HG03354 (cell line): Measurements from ENCODE around the gene UBE2L3.
"Not testable (repeated sequence)": the region's sequence is repeated elsewhere in the genome, so short reads cannot be mapped to it uniquely, and the experiment has no call there.

Experiments
- ATAC-seq: cut with Tn5 transposase; IDR thresholded peaks from one replicate; pipeline ENCODE4 v1.9.1; 2021; ENCODE audit warnings: mild to moderate bottlenecking; ENCODE audit not compliant: unreplicated experiment, poor library complexity, severe bottlenecking

The UBE2L3 gene

GRCh38 chr22:21596356-21597135 is 29.0 kb downstream of the UBE2L3 start:
- ATAC-seq, result not testable (repeated sequence)

- no peak for ATAC-seq
Observed at GRCh38 chr22:21598302-21598701, 30.8 kb downstream of the UBE2L3 start.

GRCh38 chr22:21599053-21599893 is 31.8 kb downstream of the UBE2L3 start:
- no peak for ATAC-seq

- no peak for ATAC-seq
Observed at GRCh38 chr22:21602579-21602978, 35.1 kb downstream of the UBE2L3 start.

GRCh38 chr22:21603973-21604372 is 36.5 kb downstream of the UBE2L3 start:
- no peak for ATAC-seq

GRCh38 chr22:21605887-21606564 is 38.5 kb downstream of the UBE2L3 start:
- no peak for ATAC-seq

GRCh38 chr22:21606775-21607174 is 39.3 kb downstream of the UBE2L3 start:
- ATAC-seq, result no peak

GRCh38 chr22:21609556-21610157 is 42.1 kb downstream of the UBE2L3 start:
- ATAC-seq, result not testable (repeated sequence)

GRCh38 chr22:21611210-21611977 is 43.9 kb downstream of the UBE2L3 start:
- no peak for ATAC-seq

- ATAC-seq, result no peak
Observed at GRCh38 chr22:21612858-21613257, 45.3 kb downstream of the UBE2L3 start.

- ATAC-seq, result no peak
Observed at GRCh38 chr22:21613553-21614233, 46.2 kb downstream of the UBE2L3 start.

- no peak for ATAC-seq
Observed at GRCh38 chr22:21615731-21616130, 48.2 kb downstream of the UBE2L3 start.

GRCh38 chr22:21617337-21617736 is 49.8 kb downstream of the UBE2L3 start:
- not testable (repeated sequence) for ATAC-seq

GRCh38 chr22:21621025-21621424 is 53.5 kb downstream of the UBE2L3 start:
- no peak for ATAC-seq

- no peak for ATAC-seq
Observed at GRCh38 chr22:21622011-21622918, 54.8 kb downstream of the UBE2L3 start.

- ATAC-seq, result no peak
Observed at GRCh38 chr22:21622919-21623647, 55.6 kb downstream of the UBE2L3 start.

GRCh38 chr22:21623648-21623970 is 56.1 kb downstream of the UBE2L3 start:
- no peak for ATAC-seq
